ENCODE data around the gene HOXB9. TPM values are rescaled to one million over a fixed set of nuclear protein-coding genes. Genes with fewer than 3 reads are reported as not detected.

Gene HOXB9
- total and polyA plus RNA-seq, 2 donors from 2014 or later, result 29.2 to 45.8 TPM

- TF ChIP-seq, protein P1, sequence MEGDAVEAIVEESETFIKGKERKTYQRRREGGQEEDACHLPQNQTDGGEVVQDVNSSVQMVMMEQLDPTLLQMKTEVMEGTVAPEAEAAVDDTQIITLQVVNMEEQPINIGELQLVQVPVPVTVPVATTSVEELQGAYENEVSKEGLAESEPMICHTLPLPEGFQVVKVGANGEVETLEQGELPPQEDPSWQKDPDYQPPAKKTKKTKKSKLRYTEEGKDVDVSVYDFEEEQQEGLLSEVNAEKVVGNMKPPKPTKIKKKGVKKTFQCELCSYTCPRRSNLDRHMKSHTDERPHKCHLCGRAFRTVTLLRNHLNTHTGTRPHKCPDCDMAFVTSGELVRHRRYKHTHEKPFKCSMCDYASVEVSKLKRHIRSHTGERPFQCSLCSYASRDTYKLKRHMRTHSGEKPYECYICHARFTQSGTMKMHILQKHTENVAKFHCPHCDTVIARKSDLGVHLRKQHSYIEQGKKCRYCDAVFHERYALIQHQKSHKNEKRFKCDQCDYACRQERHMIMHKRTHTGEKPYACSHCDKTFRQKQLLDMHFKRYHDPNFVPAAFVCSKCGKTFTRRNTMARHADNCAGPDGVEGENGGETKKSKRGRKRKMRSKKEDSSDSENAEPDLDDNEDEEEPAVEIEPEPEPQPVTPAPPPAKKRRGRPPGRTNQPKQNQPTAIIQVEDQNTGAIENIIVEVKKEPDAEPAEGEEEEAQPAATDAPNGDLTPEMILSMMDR (IDR thresholded peaks at IDR 0.05; ENCODE audit: borderline replicate concordance, extremely low read depth, insufficient read depth), result no peak
- Histone ChIP-seq H3K27me3 (ENCODE audit: control insufficient read depth, insufficient read depth, low read length) (peaks cover 47% of the 10 kb centered on the region), H3K27ac (ENCODE audit: low read depth in 2 of 2, low read length in 2 of 2) (peak overlapping the region; percentile 85 to 89), H3K4me3 (ENCODE audit: low read length in 3 of 3) (peak overlapping the region; percentile 7 to 44 (median 38)), H3K9ac (ENCODE audit: low read length in 3 of 3) (peak overlapping the region in 2 of 3 donors; percentile 43 to 81), H3K4me1 (ENCODE audit: control insufficient read depth in 2 of 3, insufficient read depth in 2 of 3, low read depth in 1 of 3, low read length in 3 of 3) (peaks cover 0 to 11% (median 0%) of the 10 kb centered on the region in 3 donors), H3K36me3 (ENCODE audit: control insufficient read depth in 2 of 3, insufficient read depth in 3 of 3, low read length in 3 of 3) (no peaks in the 10 kb centered on the region), H3K9me3 (ENCODE audit: control insufficient read depth in 2 of 3, insufficient read depth in 1 of 3, low read length in 3 of 3) (no peaks in the 10 kb centered on the region)
- intact Hi-C loops (cut with DNase I), result no loop called here
- DNase-seq (peak in 3 of 5 donors; percentile 52 to 71 (median 64)), FAIRE-seq (no peak)
Observed at GRCh38 chr17:48619826-48620449, 6.2 kb downstream of the HOXB9 start.

DNA sequence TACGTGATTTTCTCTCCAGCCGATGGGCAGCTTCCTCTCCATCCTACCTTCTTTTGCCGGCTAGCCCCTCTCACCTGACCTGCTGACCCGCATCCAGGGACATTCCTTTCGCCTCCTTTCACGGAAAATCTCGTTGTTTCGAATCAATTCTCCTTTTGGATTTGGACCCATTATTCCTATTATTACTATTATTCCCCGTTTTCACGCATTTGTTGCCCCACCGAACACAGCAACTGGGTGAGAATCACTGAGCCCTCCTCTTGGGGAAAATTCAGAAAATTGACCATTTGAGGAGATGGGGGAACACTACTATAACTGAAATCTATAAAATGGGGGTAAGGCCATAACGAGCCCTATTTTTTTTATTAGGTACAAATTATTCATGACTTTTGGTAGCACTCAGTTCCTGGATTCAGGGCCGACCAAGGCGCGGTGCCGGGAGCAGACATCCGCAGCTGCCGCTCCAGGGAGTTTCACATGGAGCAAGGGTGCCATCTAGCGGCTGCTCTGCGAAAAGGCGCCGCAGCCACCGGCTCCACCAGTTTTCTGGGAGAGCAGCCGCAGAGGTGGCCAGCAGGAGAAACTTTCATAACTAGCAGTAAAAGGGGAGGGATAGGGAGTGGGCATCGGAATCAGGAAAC lies 7.8 kb downstream of the HOXB9 start:
- intact Hi-C loops (cut with DNase I), result no loop called here
- peak; percentile 96 to 97 (median 96) for DNase-seq
- Histone ChIP-seq H3K4me1 (ENCODE audit: control insufficient read depth in 2 of 3, insufficient read depth in 2 of 3, low read depth in 1 of 3, low read length in 3 of 3) (peaks cover 0 to 11% (median 0%) of the 10 kb centered on the region in 3 donors), H3K27me3 (ENCODE audit: control insufficient read depth, insufficient read depth, low read length) (peaks cover 38% of the 10 kb centered on the region), H3K36me3 (ENCODE audit: control insufficient read depth in 2 of 3, insufficient read depth in 3 of 3, low read length in 3 of 3) (no peaks in the 10 kb centered on the region), H3K9me3 (ENCODE audit: control insufficient read depth in 2 of 3, insufficient read depth in 1 of 3, low read length in 3 of 3) (no peaks in the 10 kb centered on the region), H3K27ac (ENCODE audit: low read depth in 2 of 2, low read length in 2 of 2) (peak overlapping the region; percentile 75 to 89), H3K4me3 (ENCODE audit: low read length in 3 of 3) (peak overlapping the region; percentile 24 to 85 (median 41)), H3K9ac (ENCODE audit: low read length in 3 of 3) (peak overlapping the region; percentile 26 to 95 (median 60))
- TF ChIP-seq, protein P1 (IDR thresholded peaks at IDR 0.05; ENCODE audit: borderline replicate concordance, extremely low read depth, insufficient read depth), result peak; percentile 99
- FAIRE-seq, result peak; percentile 97

DNA sequence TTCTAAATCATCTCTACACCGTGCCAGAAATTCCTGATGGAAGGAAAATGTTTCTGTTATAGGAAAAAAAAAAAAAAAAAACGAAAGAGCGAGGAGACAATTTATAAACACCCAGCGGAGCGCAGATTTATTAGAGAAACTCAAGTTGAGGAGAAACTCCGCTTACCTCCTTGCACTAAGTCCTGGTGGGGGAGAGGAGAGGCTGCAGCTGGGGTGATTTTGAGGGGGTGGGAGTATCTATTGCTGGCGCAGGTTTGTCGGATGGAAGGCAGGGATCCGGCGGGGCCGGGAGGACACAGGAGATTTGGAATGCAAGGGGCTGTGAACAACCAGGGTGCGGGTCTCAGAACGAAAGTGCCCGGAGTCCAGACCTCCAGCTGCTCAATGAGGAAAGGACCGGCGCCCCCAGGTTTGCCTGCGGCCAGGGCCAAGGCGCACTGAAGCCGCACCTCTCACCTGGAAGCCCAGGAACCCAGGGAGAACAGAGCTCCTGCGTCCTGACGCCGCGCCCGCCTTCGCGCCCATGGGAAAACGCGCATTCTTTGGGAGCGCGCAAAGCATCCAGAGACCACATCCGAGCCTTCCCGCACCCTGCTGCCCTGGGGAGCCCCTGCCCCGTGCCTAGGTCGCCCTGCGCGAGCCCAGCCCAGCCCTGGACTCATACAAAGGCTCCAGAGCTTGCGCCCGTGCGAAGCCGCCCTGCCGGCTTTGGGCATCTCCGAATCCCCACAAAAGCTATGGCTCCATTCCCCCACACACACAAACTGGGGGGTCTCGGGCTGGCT lies 8.5 kb downstream of the HOXB9 start:
- DNase-seq, result peak in 3 of 5 donors; percentile 48 to 68 (median 64)
- Histone ChIP-seq H3K9me3 (ENCODE audit: control insufficient read depth in 2 of 3, insufficient read depth in 1 of 3, low read length in 3 of 3) (no peaks in the 10 kb centered on the region), H3K4me3 (ENCODE audit: low read length in 3 of 3) (peak overlapping the region; percentile 28 to 85 (median 32)), H3K9ac (ENCODE audit: low read length in 3 of 3) (peak overlapping the region; percentile 12 to 95 (median 27)), H3K27me3 (ENCODE audit: control insufficient read depth, insufficient read depth, low read length) (peaks cover 31% of the 10 kb centered on the region), H3K36me3 (ENCODE audit: control insufficient read depth in 2 of 3, insufficient read depth in 3 of 3, low read length in 3 of 3) (no peaks in the 10 kb centered on the region), H3K27ac (ENCODE audit: low read depth in 2 of 2, low read length in 2 of 2) (peak overlapping the region; percentile 92 to 97), H3K4me1 (ENCODE audit: control insufficient read depth in 2 of 3, insufficient read depth in 2 of 3, low read depth in 1 of 3, low read length in 3 of 3) (peaks cover 0 to 9% (median 0%) of the 10 kb centered on the region in 3 donors)
- TF ChIP-seq, protein P1 (IDR thresholded peaks at IDR 0.05; ENCODE audit: borderline replicate concordance, extremely low read depth, insufficient read depth), result no peak
- intact Hi-C loops (cut with DNase I), result no loop called here
- FAIRE-seq, result no peak

Data from kidney (tissue), 14 donors.